GM18517 (cell line): ENCODE data around the gene U2AF2.

ENCODE experiments used
- ATAC-seq: cut with Tn5 transposase; IDR thresholded peaks from one replicate; pipeline ENCODE4 v1.9.1; 2021; ENCODE audit warnings: mild to moderate bottlenecking, moderate library complexity; ENCODE audit not compliant: unreplicated experiment

The U2AF2 gene

GRCh38 chr19:55621205-55621672 lies 33.6 kb upstream of the U2AF2 start:
- ATAC-seq: no peak

- no peak for ATAC-seq
Measured at GRCh38 chr19:55621673-55622231, 33.1 kb upstream of the U2AF2 start.

- ATAC-seq: no peak
Measured at GRCh38 chr19:55622242-55622969, 32.4 kb upstream of the U2AF2 start.

GRCh38 chr19:55623130-55623529 lies 31.7 kb upstream of the U2AF2 start:
- no peak for ATAC-seq

- no peak for ATAC-seq
Measured at GRCh38 chr19:55623561-55623960, 31.3 kb upstream of the U2AF2 start.

GRCh38 chr19:55624109-55625003 lies 30.5 kb upstream of the U2AF2 start, which contains the start of gene ZNF784:
ZNF784 (minus strand) TSS chr19:55624566; CDS start chr19:55624561, 5 bp downstream.
- ATAC-seq: no peak

GRCh38 chr19:55625004-55625326 lies 29.9 kb upstream of the U2AF2 start:
- no peak for ATAC-seq

GRCh38 chr19:55626350-55626749 lies 28.5 kb upstream of the U2AF2 start:
- no peak for ATAC-seq

- ATAC-seq: no peak
Measured at GRCh38 chr19:55632463-55632834, 22.4 kb upstream of the U2AF2 start.

GRCh38 chr19:55633861-55634260 lies 21.0 kb upstream of the U2AF2 start:
- ATAC-seq: no peak

- ATAC-seq: no peak
Measured at GRCh38 chr19:55635334-55635717, 19.5 kb upstream of the U2AF2 start.

GRCh38 chr19:55635856-55636440 lies 18.9 kb upstream of the U2AF2 start:
- ATAC-seq: no peak

- ATAC-seq: no peak
Measured at GRCh38 chr19:55636723-55637122, 18.1 kb upstream of the U2AF2 start.

- ATAC-seq: no peak
Measured at GRCh38 chr19:55637534-55637933, 17.3 kb upstream of the U2AF2 start.

- ATAC-seq: no peak
Measured at GRCh38 chr19:55638864-55639359, 15.9 kb upstream of the U2AF2 start.

- ATAC-seq: no peak
Measured at GRCh38 chr19:55640043-55640576, 14.7 kb upstream of the U2AF2 start.

- no peak for ATAC-seq
Measured at GRCh38 chr19:55640577-55641425, 14.0 kb upstream of the U2AF2 start, which contains the start of gene ZNF580. ZNF580 (plus strand) TSS chr19:55641002; CDS start chr19:55642509, 1,507 bp downstream.

- ATAC-seq: no peak
Measured at GRCh38 chr19:55641426-55642152, 13.2 kb upstream of the U2AF2 start.
